GM12878 (cell line): Measurements from ENCODE around the gene MICALL1. TPM values are rescaled to one million over a fixed set of nuclear protein-coding genes. Genes with fewer than 3 reads are reported as not detected.

Source experiments
- ATAC-seq: fragments of 200-7000 bp; cut with Tn5 transposase; 3 replicates; pipeline ENCODE4 v1.9.1; 2020; ENCODE audit warnings: mild to moderate bottlenecking, moderate library complexity
- BruUV-seq: library from RNA; stranded (reverse); fragments of 400-500 nt; replicated peaks from 2 replicates; lab custom pipeline; 2021; lab: Mats Ljungman, UMichigan
- CTCF ChIA-PET: fragments of 300-600 bp; sonication (Branson Sonifier 250); formaldehyde crosslinking; extraction: SDS; loops from one replicate; lab custom pipeline; 2021; ENCODE audit warnings: inconsistent platforms; lab: Yijun Ruan, JAX
- POLR2A ChIA-PET: fragments of 350-600 bp; formaldehyde crosslinking; extraction: SDS; loops from one replicate; lab custom pipeline; 2021; ENCODE audit warnings: inconsistent platforms; lab: Charles Lee
- RAD21 ChIA-PET: fragments of 300-600 bp; sonication (Branson Sonifier 250); formaldehyde crosslinking; loops from one replicate; lab custom pipeline; 2023; ENCODE audit warnings: antibody characterized with exemption; ENCODE audit not compliant: unreplicated experiment; lab: Charles Lee
- SMC1A ChIA-PET: fragments of 300-600 bp; sonication (Branson Sonifier 250); formaldehyde crosslinking; loops from one replicate; lab custom pipeline; 2023; ENCODE audit not compliant: unreplicated experiment, uncharacterized antibody; lab: Charles Lee
- DNase-seq: peaks from one replicate; pipeline ENCODE4 v3.0.0-alpha.2; 2011; ENCODE audit warnings: low read depth, low spot score
- FAIRE-seq: peaks from 3 replicates; lab custom pipeline; 2011; peaks lifted over from hg19 to GRCh38; lab: Jason Lieb, UNC
- H2AFZ ChIP-seq: 2 replicates; pipeline ENCODE4 v1.6.0; 2011; ENCODE audit warnings: low read depth, low read length, control low read depth; ENCODE audit not compliant: control insufficient read depth
- H3K27ac ChIP-seq: 2 replicates; pipeline ENCODE4 v1.5.1; 2011; ENCODE audit warnings: control low read depth; ENCODE audit not compliant: control insufficient read depth, insufficient read depth
- H3K27me3 ChIP-seq, 2 experiments: replicated peaks in 1 of 2; 2 replicates each; pipeline versions ENCODE4 v1.6.0 to v1.6.1; 2011; ENCODE audit warnings: low read length in 1 of 2; ENCODE audit not compliant: control insufficient read depth in 2 of 2, insufficient read depth in 2 of 2
- H3K36me3 ChIP-seq, 2 experiments: 2 replicates each; pipeline ENCODE4 v1.5.1; 2011; ENCODE audit warnings: low read length in 1 of 2; ENCODE audit not compliant: control insufficient read depth in 2 of 2, insufficient read depth in 2 of 2
- H3K4me1 ChIP-seq: 2 replicates; pipeline ENCODE4 v1.6.1; 2011; ENCODE audit warnings: mild to moderate bottlenecking, low read length, moderate library complexity, mixed read lengths; ENCODE audit not compliant: control insufficient read depth, insufficient read depth
- H3K4me2 ChIP-seq: 2 replicates; pipeline ENCODE4 v1.6.0; 2011; ENCODE audit warnings: control low read depth; ENCODE audit not compliant: control insufficient read depth, insufficient read depth
- H3K4me3 ChIP-seq: fragments of 200-600 bp; sonication (generic); 2 replicates; pipeline ENCODE4 v1.5.1; 2016
- H3K79me2 ChIP-seq: 2 replicates; pipeline ENCODE4 v1.6.0; 2011; ENCODE audit warnings: low read length; ENCODE audit not compliant: control insufficient read depth, insufficient read depth
- H3K9ac ChIP-seq: 2 replicates; pipeline ENCODE4 v1.8.0; 2011; ENCODE audit warnings: low read length, control low read depth, mixed read lengths; ENCODE audit not compliant: control insufficient read depth, insufficient read depth
- H3K9me3 ChIP-seq: replicated peaks from 3 replicates; pipeline ENCODE4 v1.5.1; 2011; ENCODE audit warnings: mild to moderate bottlenecking, low read length; ENCODE audit not compliant: control insufficient read depth, insufficient read depth
- H4K20me1 ChIP-seq: 2 replicates; pipeline ENCODE4 v1.6.0; 2011; ENCODE audit not compliant: control insufficient read depth, insufficient read depth
- ATF7 ChIP-seq: fragments of 450-650 bp; IDR thresholded peaks from 2 replicates; pipeline ENCODE4 v1.6.1; 2016; ENCODE audit warnings: low read depth, mild to moderate bottlenecking
- FOXK2 ChIP-seq: fragments of 450-650 bp; IDR thresholded peaks from 2 replicates; pipeline ENCODE4 v1.6.1; 2017; ENCODE audit warnings: mild to moderate bottlenecking, moderate library complexity
- HCFC1 ChIP-seq: fragments of 150-350 bp; IDR thresholded peaks from 2 replicates; pipeline ENCODE4 v1.6.1; 2014; ENCODE audit warnings: low read length
- HDAC2 ChIP-seq: fragments of 200-600 bp; sonication (generic); IDR thresholded peaks from 2 replicates; pipeline ENCODE4 v1.6.1; 2017
- PAX5 ChIP-seq: IDR thresholded peaks from 2 replicates; pipeline ENCODE4 v1.6.1; 2011; ENCODE audit warnings: low read depth, low read length, borderline replicate concordance
- RAD21 ChIP-seq: IDR thresholded peaks from 2 replicates; pipeline ENCODE4 v1.6.1; 2011; ENCODE audit warnings: mild to moderate bottlenecking, low read depth, low read length, moderate library complexity; ENCODE audit not compliant: insufficient read depth
- RFX5 ChIP-seq: IDR thresholded peaks from 2 replicates; pipeline ENCODE4 v1.6.1; 2011; ENCODE audit warnings: low read depth, low read length, improper control_type of control experiment
- RUNX3 ChIP-seq: IDR thresholded peaks from 2 replicates; pipeline ENCODE4 v1.6.1; 2012; ENCODE audit warnings: low read length, inconsistent platforms
- SREBF2 ChIP-seq: IDR thresholded peaks from 2 replicates; pipeline ENCODE4 v1.6.1; 2012; ENCODE audit warnings: mild to moderate bottlenecking, low read length
- WGBS: methylation state at CpG from one replicate; pipeline ENCODE4 v1.1.6; 2016; ENCODE audit warnings: low lambda C conversion rate; ENCODE audit not compliant: insufficient replicate concordance, insufficient coverage; ENCODE audit errors: missing lambda C conversion rate; 5-methylcytosine and 5-hydroxymethylcytosine counted together
- in situ Hi-C: fragments of 300-500 bp; cut with MboI; formaldehyde crosslinking; loops from 9 replicates; pipeline ENCODE4 v1.14.3; 2018; ENCODE audit warnings: mixed read lengths
- intact Hi-C: fragments of 100-400 bp; cut with micrococcal nuclease; formaldehyde crosslinking; loops from one replicate; pipeline ENCODE4 v1.14.2; 2022; ENCODE audit not compliant: unreplicated experiment
- polyA plus RNA-seq, 11 experiments: library from polyadenylated mRNA; depleted of rRNA in 4 of 11; unstranded in 6 of 11; stranded (reverse) in 5 of 11; fragments of >200 nt; fragmentation: Nextera tagmentation in 4 of 11; fragmentation: Illumina TruSeq in 1 of 11; extraction: Ambion mirVana in 4 of 11; extraction: Trizol in 1 of 11; gene quantifications; 1 replicate in 1 of 11; 2 replicates in 10 of 11; pipeline versions ENCODE4 v1.2.1 to v1.2.3, GENCODE V29; 2011 to 2016; ENCODE audit warnings: inconsistent platforms in 2 of 11, missing spikeins in 2 of 11, low read depth in 1 of 11
- total RNA-seq, 4 experiments: library from RNA; depleted of rRNA in 3 of 4; stranded (reverse); fragments of >200 nt in 3 of 4; fragmentation: Illumina TruSeq in 1 of 4; extraction: Trizol in 1 of 4; gene quantifications; 2 replicates each; pipeline versions ENCODE4 v1.2.1 to v1.2.3, GENCODE V29; 2013 to 2021
- TF ChIP-seq, protein P1 (sequence below): fragments of 450-650 bp; IDR thresholded peaks from 2 replicates; pipeline ENCODE4 v1.6.1; 2017; ENCODE audit warnings: antibody characterized with exemption, mild to moderate bottlenecking, moderate library complexity
- TF ChIP-seq, protein P2 (sequence below): fragments of 450-650 bp; IDR thresholded peaks from 2 replicates; pipeline ENCODE4 v1.6.1; 2016; ENCODE audit warnings: mild to moderate bottlenecking, moderate library complexity, borderline replicate concordance

The MICALL1 gene
- total and polyA plus RNA-seq, 10 of the 15 experiments (the other 5 are each of a cell fraction or from before 2014, with no cell fraction given) = 0.72 to 30.7 (median 7.8) TPM

DNA sequence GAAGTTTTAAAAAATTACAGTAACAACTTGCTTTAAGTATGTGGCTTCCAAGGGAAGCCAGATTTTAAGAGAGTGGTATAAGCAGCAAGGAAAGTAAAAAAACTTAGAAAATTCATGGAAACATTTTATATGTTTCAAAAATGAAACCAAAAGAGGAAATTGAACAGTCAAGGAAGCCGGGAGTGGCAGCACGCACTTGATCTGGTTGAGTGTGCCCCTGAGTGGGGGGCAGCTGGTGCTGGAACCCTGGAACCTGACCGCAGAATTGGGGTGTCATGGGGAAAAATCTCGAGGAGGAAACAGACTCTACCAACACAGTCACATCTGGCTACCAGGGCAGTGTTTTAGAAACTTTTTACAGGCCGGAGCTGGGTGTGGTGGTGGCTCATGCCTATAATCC, 14.0 kb downstream of the MICALL1 start:
- SMC1A ChIA-PET = no interaction called here
- DNase-seq (no peak), ATAC-seq (no peak), FAIRE-seq (no peak)
- POLR2A ChIA-PET = interaction anchor here (0.6 kb wide), 1 partner anchor 71 kb away, joined by 3 read pairs; no protein-coding TSS in a partner anchor
- H4K20me1 ChIP-seq = no peaks in the 10 kb centered on the region
- CTCF ChIA-PET = interaction anchor here (0.6 kb wide), 1 partner anchor 46 kb away, joined by 3 read pairs; no protein-coding TSS in a partner anchor
- RAD21 ChIA-PET = no interaction called here
- peaks cover 3% of the 10 kb centered on the region in 2 experiments; a peak in 3 of 4 replicates for H3K36me3 ChIP-seq
- H3K79me2 ChIP-seq = no peaks in the 10 kb centered on the region
- WGBS = 46% methylated on average over 5 of the region's 5 CpGs
- no peaks in the 10 kb centered on the region for H3K4me1 ChIP-seq
- no peak overlapping the region for H3K9ac ChIP-seq
- no peak overlapping the region; the same call in 1 of the 2 replicates for H3K4me2 ChIP-seq
- no peak overlapping the region for H2AFZ ChIP-seq
- no peak overlapping the region for H3K4me3 ChIP-seq
- in situ Hi-C loops = no loop called here
- no peaks in the 10 kb centered on the region for H3K27me3 ChIP-seq
- H3K9me3 ChIP-seq = no peaks in the 10 kb centered on the region
- peak overlapping the region; percentile 48; the same call in 1 of the 2 replicates for H3K27ac ChIP-seq
- intact Hi-C loops = no loop called here
- TF ChIP-seq, protein P1, sequence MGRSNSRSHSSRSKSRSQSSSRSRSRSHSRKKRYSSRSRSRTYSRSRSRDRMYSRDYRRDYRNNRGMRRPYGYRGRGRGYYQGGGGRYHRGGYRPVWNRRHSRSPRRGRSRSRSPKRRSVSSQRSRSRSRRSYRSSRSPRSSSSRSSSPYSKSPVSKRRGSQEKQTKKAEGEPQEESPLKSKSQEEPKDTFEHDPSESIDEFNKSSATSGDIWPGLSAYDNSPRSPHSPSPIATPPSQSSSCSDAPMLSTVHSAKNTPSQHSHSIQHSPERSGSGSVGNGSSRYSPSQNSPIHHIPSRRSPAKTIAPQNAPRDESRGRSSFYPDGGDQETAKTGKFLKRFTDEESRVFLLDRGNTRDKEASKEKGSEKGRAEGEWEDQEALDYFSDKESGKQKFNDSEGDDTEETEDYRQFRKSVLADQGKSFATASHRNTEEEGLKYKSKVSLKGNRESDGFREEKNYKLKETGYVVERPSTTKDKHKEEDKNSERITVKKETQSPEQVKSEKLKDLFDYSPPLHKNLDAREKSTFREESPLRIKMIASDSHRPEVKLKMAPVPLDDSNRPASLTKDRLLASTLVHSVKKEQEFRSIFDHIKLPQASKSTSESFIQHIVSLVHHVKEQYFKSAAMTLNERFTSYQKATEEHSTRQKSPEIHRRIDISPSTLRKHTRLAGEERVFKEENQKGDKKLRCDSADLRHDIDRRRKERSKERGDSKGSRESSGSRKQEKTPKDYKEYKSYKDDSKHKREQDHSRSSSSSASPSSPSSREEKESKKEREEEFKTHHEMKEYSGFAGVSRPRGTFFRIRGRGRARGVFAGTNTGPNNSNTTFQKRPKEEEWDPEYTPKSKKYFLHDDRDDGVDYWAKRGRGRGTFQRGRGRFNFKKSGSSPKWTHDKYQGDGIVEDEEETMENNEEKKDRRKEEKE = no peak
- TF ChIP-seq RFX5 (no peak), RUNX3 (0 out of 2 replicates have a peak, but pooled peaks have one; percentile 6), HCFC1 (no peak)
- no TSS peak for BruUV-seq

DNA sequence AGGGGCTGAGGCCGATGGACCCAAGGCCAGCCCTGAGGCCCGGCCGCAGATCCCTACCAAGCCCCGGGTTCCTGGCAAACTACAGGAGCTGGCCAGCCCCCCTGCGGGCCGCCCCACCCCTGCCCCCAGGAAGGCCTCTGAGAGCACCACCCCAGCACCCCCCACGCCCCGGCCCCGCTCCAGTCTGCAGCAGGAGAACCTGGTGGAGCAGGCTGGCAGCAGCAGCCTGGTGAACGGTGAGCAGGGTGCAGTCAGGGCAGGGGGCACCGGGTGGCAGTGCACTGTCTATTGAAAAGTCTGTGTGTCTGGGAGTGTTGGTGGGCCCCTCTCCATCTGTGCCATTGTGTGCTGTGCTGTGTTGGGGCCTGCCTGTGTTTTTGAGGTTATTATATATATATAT, 16.1 kb downstream of the MICALL1 start:
- H4K20me1 ChIP-seq = no peaks in the 10 kb centered on the region
- H3K27ac ChIP-seq = no peak overlapping the region
- no peaks in the 10 kb centered on the region for H3K27me3 ChIP-seq
- no peak overlapping the region for H3K4me2 ChIP-seq
- intact Hi-C loops (no loop called here), in situ Hi-C loops (no loop called here)
- no TSS peak for BruUV-seq
- H2AFZ ChIP-seq = no peak overlapping the region
- no peaks in the 10 kb centered on the region for H3K79me2 ChIP-seq
- H3K36me3 ChIP-seq = peaks cover 3 to 6% of the 10 kb centered on the region in 2 experiments; a peak in 3 of 4 replicates
- no peaks in the 10 kb centered on the region for H3K9me3 ChIP-seq
- no peak for ATAC-seq
- H3K4me1 ChIP-seq = no peaks in the 10 kb centered on the region
- ChIA-PET SMC1A (no interaction called here), POLR2A (no interaction called here), CTCF (no interaction called here), RAD21 (no interaction called here)
- no peak overlapping the region for H3K4me3 ChIP-seq
- H3K9ac ChIP-seq = no peak overlapping the region
- no peak for FAIRE-seq
- 92% methylated on average over 11 of the region's 11 CpGs for WGBS
- DNase-seq = no peak
- no peak for TF ChIP-seq HDAC2
- TF ChIP-seq FOXK2 = no peak
- TF ChIP-seq ATF7 = no peak
- TF ChIP-seq RAD21 = no peak
- no peak for TF ChIP-seq PAX5
- no peak for TF ChIP-seq SREBF2
- TF ChIP-seq, protein P2, sequence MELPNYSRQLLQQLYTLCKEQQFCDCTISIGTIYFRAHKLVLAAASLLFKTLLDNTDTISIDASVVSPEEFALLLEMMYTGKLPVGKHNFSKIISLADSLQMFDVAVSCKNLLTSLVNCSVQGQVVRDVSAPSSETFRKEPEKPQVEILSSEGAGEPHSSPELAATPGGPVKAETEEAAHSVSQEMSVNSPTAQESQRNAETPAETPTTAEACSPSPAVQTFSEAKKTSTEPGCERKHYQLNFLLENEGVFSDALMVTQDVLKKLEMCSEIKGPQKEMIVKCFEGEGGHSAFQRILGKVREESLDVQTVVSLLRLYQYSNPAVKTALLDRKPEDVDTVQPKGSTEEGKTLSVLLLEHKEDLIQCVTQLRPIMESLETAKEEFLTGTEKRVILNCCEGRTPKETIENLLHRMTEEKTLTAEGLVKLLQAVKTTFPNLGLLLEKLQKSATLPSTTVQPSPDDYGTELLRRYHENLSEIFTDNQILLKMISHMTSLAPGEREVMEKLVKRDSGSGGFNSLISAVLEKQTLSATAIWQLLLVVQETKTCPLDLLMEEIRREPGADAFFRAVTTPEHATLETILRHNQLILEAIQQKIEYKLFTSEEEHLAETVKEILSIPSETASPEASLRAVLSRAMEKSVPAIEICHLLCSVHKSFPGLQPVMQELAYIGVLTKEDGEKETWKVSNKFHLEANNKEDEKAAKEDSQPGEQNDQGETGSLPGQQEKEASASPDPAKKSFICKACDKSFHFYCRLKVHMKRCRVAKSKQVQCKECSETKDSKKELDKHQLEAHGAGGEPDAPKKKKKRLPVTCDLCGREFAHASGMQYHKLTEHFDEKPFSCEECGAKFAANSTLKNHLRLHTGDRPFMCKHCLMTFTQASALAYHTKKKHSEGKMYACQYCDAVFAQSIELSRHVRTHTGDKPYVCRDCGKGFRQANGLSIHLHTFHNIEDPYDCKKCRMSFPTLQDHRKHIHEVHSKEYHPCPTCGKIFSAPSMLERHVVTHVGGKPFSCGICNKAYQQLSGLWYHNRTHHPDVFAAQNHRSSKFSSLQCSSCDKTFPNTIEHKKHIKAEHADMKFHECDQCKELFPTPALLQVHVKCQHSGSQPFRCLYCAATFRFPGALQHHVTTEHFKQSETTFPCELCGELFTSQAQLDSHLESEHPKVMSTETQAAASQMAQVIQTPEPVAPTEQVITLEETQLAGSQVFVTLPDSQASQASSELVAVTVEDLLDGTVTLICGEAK = no peak
